Astrocyte (in vitro differentiated cells and primary cell): ENCODE results near the gene OSBPL2. TPM values are rescaled to one million over a fixed set of nuclear protein-coding genes. Genes with fewer than 3 reads are reported as not detected.

Experiments
- DNase-seq: peaks from one replicate; pipeline ENCODE4 v3.0.0-alpha.2; 2010; ENCODE audit warnings: low read depth
- FAIRE-seq: peaks from 2 replicates; lab custom pipeline; 2011; peaks lifted over from hg19 to GRCh38; lab: Jason Lieb, UNC
- H2AFZ ChIP-seq: 2 replicates; pipeline ENCODE4 v1.6.0; 2012; ENCODE audit warnings: low read depth, low read length, inconsistent platforms
- H3K27ac ChIP-seq: 2 replicates; pipeline ENCODE4 v1.5.1; 2011; ENCODE audit warnings: low read depth, low read length, inconsistent platforms
- H3K27me3 ChIP-seq: 2 replicates; pipeline ENCODE4 v1.6.0; 2011; ENCODE audit warnings: low read length, inconsistent platforms; ENCODE audit not compliant: insufficient read depth
- H3K36me3 ChIP-seq: 2 replicates; pipeline ENCODE4 v1.5.1; 2011; ENCODE audit warnings: low read length, inconsistent platforms; ENCODE audit not compliant: insufficient read depth
- H3K4me1 ChIP-seq: 2 replicates; pipeline ENCODE4 v1.5.1; 2011; ENCODE audit warnings: low read length, inconsistent platforms; ENCODE audit not compliant: insufficient read depth
- H3K4me2 ChIP-seq: 2 replicates; pipeline ENCODE4 v1.6.0; 2012; ENCODE audit warnings: low read length, inconsistent platforms
- H3K4me3 ChIP-seq: 2 replicates; pipeline ENCODE4 v1.5.1; 2011; ENCODE audit warnings: low read depth, mild to moderate bottlenecking, low read length, inconsistent platforms; ENCODE audit not compliant: insufficient read depth
- H3K79me2 ChIP-seq: 2 replicates; pipeline ENCODE4 v1.6.0; 2012; ENCODE audit warnings: mild to moderate bottlenecking, low read length, inconsistent platforms; ENCODE audit not compliant: insufficient read depth
- H3K9ac ChIP-seq: 2 replicates; pipeline ENCODE4 v1.6.0; 2012; ENCODE audit warnings: mild to moderate bottlenecking, low read length, inconsistent platforms
- H3K9me3 ChIP-seq: 2 replicates; pipeline ENCODE4 v1.5.1; 2012; ENCODE audit warnings: low read depth, mild to moderate bottlenecking, low read length, inconsistent platforms; ENCODE audit not compliant: insufficient read depth
- H4K20me1 ChIP-seq: 2 replicates; pipeline ENCODE4 v1.6.0; 2012; ENCODE audit warnings: low read length, inconsistent platforms; ENCODE audit not compliant: insufficient read depth
- H3K27ac Mint-ChIP-seq: one replicate; pipeline ENCODE4 v1.8.0; 2021; ENCODE audit warnings: mild to moderate bottlenecking, mixed read lengths; ENCODE audit not compliant: unreplicated experiment
- H3K27me3 Mint-ChIP-seq: one replicate; pipeline ENCODE4 v1.8.0; 2021; ENCODE audit warnings: low read depth, mixed read lengths; ENCODE audit not compliant: unreplicated experiment
- H3K36me3 Mint-ChIP-seq: one replicate; pipeline ENCODE4 v1.8.0; 2021; ENCODE audit warnings: low read depth, mixed read lengths; ENCODE audit not compliant: unreplicated experiment
- H3K4me1 Mint-ChIP-seq: one replicate; pipeline ENCODE4 v1.8.0; 2021; ENCODE audit warnings: low read depth, mixed read lengths; ENCODE audit not compliant: unreplicated experiment
- H3K4me3 Mint-ChIP-seq: one replicate; pipeline ENCODE4 v1.8.0; 2021; ENCODE audit warnings: mild to moderate bottlenecking, moderate library complexity, mixed read lengths; ENCODE audit not compliant: unreplicated experiment
- H3K9me3 Mint-ChIP-seq: one replicate; pipeline ENCODE4 v1.8.0; 2021; ENCODE audit warnings: mild to moderate bottlenecking, mixed read lengths; ENCODE audit not compliant: unreplicated experiment
- CTCF ChIP-seq: IDR thresholded peaks from 2 replicates; pipeline ENCODE4 v1.5.1; 2011; ENCODE audit warnings: low read depth, mild to moderate bottlenecking, inconsistent platforms, low read length, moderate library complexity; ENCODE audit not compliant: insufficient read depth
- EZH2 ChIP-seq: IDR thresholded peaks from 2 replicates; pipeline ENCODE4 v1.6.1; 2012; ENCODE audit warnings: mild to moderate bottlenecking, low read length, inconsistent platforms; ENCODE audit not compliant: insufficient read depth
- total RNA-seq: library from RNA; stranded (reverse); gene quantifications from 2 replicates; pipeline ENCODE4 v1.2.1, GENCODE V29; 2021

The OSBPL2 gene
- total RNA-seq, 1 donor from 2014 or later: 60.3 TPM

DNA sequence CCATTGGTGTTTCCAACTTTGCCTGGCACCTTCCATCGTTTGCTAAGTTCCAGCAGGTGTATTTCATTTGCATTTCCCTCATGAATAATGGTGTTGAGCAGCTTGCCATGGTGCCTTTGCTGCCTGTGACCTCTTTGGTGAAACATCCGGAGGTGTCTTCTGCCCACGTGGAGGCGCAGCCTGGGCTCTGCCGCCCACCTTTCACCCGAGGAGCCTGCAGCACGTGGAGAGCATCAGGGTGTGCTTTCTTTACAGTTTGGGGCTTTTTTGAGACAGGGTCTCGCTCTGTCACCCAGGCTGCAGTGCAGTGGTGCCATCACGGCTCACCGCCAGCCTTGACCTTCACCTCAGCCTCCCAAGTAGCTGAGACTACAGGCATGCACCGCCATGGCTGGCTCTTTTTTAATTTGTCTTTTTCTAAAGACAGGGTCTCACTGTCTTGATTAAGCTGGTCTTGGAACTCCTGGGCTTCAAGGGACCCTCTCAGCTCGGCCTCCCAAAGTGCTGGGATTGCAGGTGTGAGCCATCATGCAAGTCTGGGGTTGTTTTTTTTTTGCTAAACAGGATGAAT lies 61.4 kb downstream of the OSBPL2 start:
- Histone ChIP-seq H4K20me1 (peaks cover 19% of the 10 kb centered on the region), H3K9me3 (no peaks in the 10 kb centered on the region), H3K27ac (no peak overlapping the region), H3K4me2 (no peak overlapping the region), H3K79me2 (peaks cover 17% of the 10 kb centered on the region), H3K4me1 (peaks cover 9% of the 10 kb centered on the region), H3K9ac (no peak overlapping the region), H3K4me3 (no peak overlapping the region), H3K27me3 (no peaks in the 10 kb centered on the region), H3K36me3 (peaks cover 4% of the 10 kb centered on the region), H2AFZ (no peak overlapping the region)
- DNase-seq (no peak), FAIRE-seq (no peak)
- Mint-ChIP-seq H3K27me3 (no peaks in the 10 kb centered on the region), H3K27ac (no peak overlapping the region), H3K4me3 (no peak overlapping the region), H3K36me3 (peaks cover 4% of the 10 kb centered on the region), H3K9me3 (no peaks in the 10 kb centered on the region), H3K4me1 (peaks cover 3% of the 10 kb centered on the region)
- TF ChIP-seq CTCF: no peak
- TF ChIP-seq EZH2: no peak

DNA sequence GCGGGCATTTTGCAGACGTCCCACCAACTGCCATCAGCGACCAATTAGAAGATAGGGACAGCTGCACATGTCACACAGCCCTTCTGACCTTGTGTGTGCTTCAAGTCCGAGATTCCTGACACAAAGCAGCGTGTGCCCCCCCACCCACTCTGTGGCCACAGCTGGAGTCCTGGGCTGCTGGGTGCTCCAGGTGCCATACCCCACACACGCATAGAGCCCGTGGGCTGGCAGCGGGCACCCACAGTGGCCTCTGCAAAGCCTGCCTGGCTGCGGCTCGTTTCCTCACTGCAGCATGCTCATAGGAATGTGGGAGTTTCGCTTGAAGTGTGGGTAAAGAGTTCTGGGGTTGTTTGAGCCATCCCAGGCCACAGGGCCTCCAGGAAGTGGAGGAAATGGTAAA lies 62.0 kb downstream of the OSBPL2 start:
- Histone ChIP-seq H3K9me3 (no peaks in the 10 kb centered on the region), H3K4me2 (no peak overlapping the region), H3K79me2 (peaks cover 23% of the 10 kb centered on the region), H3K4me3 (no peak overlapping the region), H3K4me1 (peaks cover 14% of the 10 kb centered on the region), H3K36me3 (peaks cover 4% of the 10 kb centered on the region), H2AFZ (no peak overlapping the region), H3K27ac (no peak overlapping the region), H4K20me1 (peaks cover 25% of the 10 kb centered on the region), H3K9ac (no peak overlapping the region), H3K27me3 (no peaks in the 10 kb centered on the region)
- TF ChIP-seq EZH2 (no peak), CTCF (no peak)
- peaks cover 3% of the 10 kb centered on the region for H3K4me1 Mint-ChIP-seq
- no peaks in the 10 kb centered on the region for H3K27me3 Mint-ChIP-seq
- peaks cover 6% of the 10 kb centered on the region for H3K36me3 Mint-ChIP-seq
- H3K9me3 Mint-ChIP-seq: no peaks in the 10 kb centered on the region
- DNase-seq (no peak), FAIRE-seq (no peak)
- H3K27ac Mint-ChIP-seq: no peak overlapping the region
- no peak overlapping the region for H3K4me3 Mint-ChIP-seq

DNA sequence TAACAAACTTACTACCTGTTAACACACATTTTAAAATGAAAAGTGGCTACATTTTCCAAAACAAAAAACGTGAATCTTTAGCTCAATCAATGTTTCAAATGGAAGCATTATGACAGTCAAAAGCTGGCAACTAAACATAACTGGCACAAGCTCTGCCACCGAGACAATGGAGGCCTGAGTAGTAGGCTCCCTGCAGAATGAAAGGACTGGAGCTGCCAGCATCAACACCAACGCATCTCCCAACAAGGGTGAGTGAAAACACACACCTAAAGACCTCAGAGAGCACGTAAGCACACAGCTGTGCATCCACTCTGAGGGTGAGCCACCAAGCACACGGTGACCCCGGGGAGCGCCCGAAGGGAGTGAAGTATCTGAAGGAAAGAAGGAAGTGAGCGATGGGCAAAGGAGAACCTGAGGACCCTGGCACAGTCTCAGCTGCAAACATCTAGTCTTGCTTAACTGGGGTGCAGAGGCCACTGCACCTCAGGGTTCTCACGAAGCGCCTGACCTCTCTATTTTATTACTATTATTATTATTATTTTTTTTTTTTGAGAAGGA lies 62.9 kb downstream of the OSBPL2 start:
- Histone ChIP-seq H3K27me3 (no peaks in the 10 kb centered on the region), H3K4me3 (no peak overlapping the region), H3K4me1 (peaks cover 19% of the 10 kb centered on the region), H3K9ac (no peak overlapping the region), H4K20me1 (peaks cover 33% of the 10 kb centered on the region), H3K9me3 (no peaks in the 10 kb centered on the region), H3K27ac (no peak overlapping the region), H2AFZ (no peak overlapping the region), H3K4me2 (no peak overlapping the region), H3K36me3 (peaks cover 4% of the 10 kb centered on the region), H3K79me2 (peaks cover 32% of the 10 kb centered on the region)
- Mint-ChIP-seq H3K27ac (no peak overlapping the region), H3K9me3 (no peaks in the 10 kb centered on the region), H3K4me3 (peak overlapping the region; percentile 84), H3K4me1 (peaks cover 7% of the 10 kb centered on the region), H3K27me3 (no peaks in the 10 kb centered on the region), H3K36me3 (peaks cover 6% of the 10 kb centered on the region)
- TF ChIP-seq EZH2 (no peak), CTCF (no peak)
- no peak for FAIRE-seq
- no peak for DNase-seq
